ENCODE measurements around the gene GPR132. TPM values are rescaled to one million over a fixed set of nuclear protein-coding genes. Genes with fewer than 3 reads are reported as not detected.

GPR132 gene
- total and polyA plus RNA-seq, 4 donors, result 2.3 to 19.5 (median 5.7) TPM

GRCh38 chr14:105013150-105013785 lies 52.0 kb downstream of the GPR132 start:
- ATAC-seq (ENCODE audit: insufficient read depth, low FRiP score), result no peak
- Histone ChIP-seq H3K4me3 (no peak overlapping the region), H3K4me1 (ENCODE audit: control insufficient read depth in 5 of 5, insufficient read depth in 5 of 5, low read length in 5 of 5) (peaks cover 0 to 31% (median 7%) of the 10 kb centered on the region in 5 donors), H3K27ac (ENCODE audit: low read depth in 1 of 2, low read length in 1 of 2) (no peak overlapping the region), H3K27me3 (ENCODE audit: control insufficient read depth in 3 of 3, insufficient read depth in 3 of 3, low read length in 2 of 3) (no peaks in the 10 kb centered on the region), H3K9ac (ENCODE audit: insufficient read depth in 1 of 2, low read length in 2 of 2) (peak overlapping the region in 1 of 2 donors; percentile 25), H3K9me3 (ENCODE audit: control insufficient read depth in 4 of 4, insufficient read depth in 3 of 4, low read length in 3 of 4) (peaks cover 0 to 2% (median 0%) of the 10 kb centered on the region in 4 donors), H3K36me3 (ENCODE audit: control insufficient read depth in 4 of 4, insufficient read depth in 4 of 4, low read length in 4 of 4) (peaks cover 0 to 13% (median 5%) of the 10 kb centered on the region in 4 donors)
- 56 to 75% methylated on average over 8 of the region's 8 CpGs for WGBS, 2 donors
- peak; percentile 30 to 57 (median 37) for DNase-seq
- no peak for TF ChIP-seq CTCF (IDR thresholded peaks at IDR 0.05; ENCODE audit: control extremely low read depth, extremely low read depth)

- peaks cover 0 to 18% (median 9%) of the 10 kb centered on the region in 4 donors for H3K36me3 ChIP-seq (ENCODE audit: control insufficient read depth in 4 of 4, insufficient read depth in 4 of 4, low read length in 4 of 4)
- H3K9ac ChIP-seq (ENCODE audit: insufficient read depth in 1 of 2, low read length in 2 of 2), result no peak overlapping the region
- no peak for TF ChIP-seq CTCF (IDR thresholded peaks at IDR 0.05; ENCODE audit: control extremely low read depth, extremely low read depth)
- no peak for ATAC-seq (ENCODE audit: insufficient read depth, low FRiP score)
- H3K4me1 ChIP-seq (ENCODE audit: control insufficient read depth in 5 of 5, insufficient read depth in 5 of 5, low read length in 5 of 5), result peaks cover 0 to 30% (median 10%) of the 10 kb centered on the region in 5 donors
- peaks cover 0 to 2% (median 0%) of the 10 kb centered on the region in 4 donors for H3K9me3 ChIP-seq (ENCODE audit: control insufficient read depth in 4 of 4, insufficient read depth in 3 of 4, low read length in 3 of 4)
- no peak overlapping the region for H3K27ac ChIP-seq (ENCODE audit: low read depth in 1 of 2, low read length in 1 of 2)
- H3K27me3 ChIP-seq (ENCODE audit: control insufficient read depth in 3 of 3, insufficient read depth in 3 of 3, low read length in 2 of 3), result no peaks in the 10 kb centered on the region
- 70 to 76% methylated on average over 23 of the region's 23 CpGs for WGBS, 2 donors
- no peak for DNase-seq
- no peak overlapping the region for H3K4me3 ChIP-seq
Measured at GRCh38 chr14:105012171-105012985, 52.9 kb downstream of the GPR132 start.

GRCh38 chr14:105011312-105011990 lies 53.8 kb downstream of the GPR132 start:
- Histone ChIP-seq H3K36me3 (ENCODE audit: control insufficient read depth in 4 of 4, insufficient read depth in 4 of 4, low read length in 4 of 4) (peaks cover 0 to 18% (median 9%) of the 10 kb centered on the region in 4 donors), H3K9ac (ENCODE audit: insufficient read depth in 1 of 2, low read length in 2 of 2) (no peak overlapping the region), H3K27ac (ENCODE audit: low read depth in 1 of 2, low read length in 1 of 2) (no peak overlapping the region), H3K9me3 (ENCODE audit: control insufficient read depth in 4 of 4, insufficient read depth in 3 of 4, low read length in 3 of 4) (peaks cover 0 to 2% (median 0%) of the 10 kb centered on the region in 4 donors), H3K4me3 (no peak overlapping the region), H3K27me3 (ENCODE audit: control insufficient read depth in 3 of 3, insufficient read depth in 3 of 3, low read length in 2 of 3) (no peaks in the 10 kb centered on the region), H3K4me1 (ENCODE audit: control insufficient read depth in 5 of 5, insufficient read depth in 5 of 5, low read length in 5 of 5) (peaks cover 0 to 26% (median 11%) of the 10 kb centered on the region in 5 donors)
- WGBS, 2 donors, result 82 to 86% methylated on average over 29 of the region's 29 CpGs
- DNase-seq (no peak), ATAC-seq (ENCODE audit: insufficient read depth, low FRiP score) (no peak)
- TF ChIP-seq CTCF (IDR thresholded peaks at IDR 0.05; ENCODE audit: control extremely low read depth, extremely low read depth), result no peak

Measured in lung (tissue), 12 donors.